NCI-H2081 (cell line): ENCODE measurements around the gene GOLGA8H.
"Not testable (repeated sequence)": the region's sequence is repeated elsewhere in the genome, so short reads cannot be mapped to it uniquely, and the experiment has no call there.

Experiments
- DNase-seq, 2 experiments: peaks; one replicate each; lab custom pipeline; 2025; lab: John Stamatoyannopoulos, UW

The GOLGA8H gene, protein sequence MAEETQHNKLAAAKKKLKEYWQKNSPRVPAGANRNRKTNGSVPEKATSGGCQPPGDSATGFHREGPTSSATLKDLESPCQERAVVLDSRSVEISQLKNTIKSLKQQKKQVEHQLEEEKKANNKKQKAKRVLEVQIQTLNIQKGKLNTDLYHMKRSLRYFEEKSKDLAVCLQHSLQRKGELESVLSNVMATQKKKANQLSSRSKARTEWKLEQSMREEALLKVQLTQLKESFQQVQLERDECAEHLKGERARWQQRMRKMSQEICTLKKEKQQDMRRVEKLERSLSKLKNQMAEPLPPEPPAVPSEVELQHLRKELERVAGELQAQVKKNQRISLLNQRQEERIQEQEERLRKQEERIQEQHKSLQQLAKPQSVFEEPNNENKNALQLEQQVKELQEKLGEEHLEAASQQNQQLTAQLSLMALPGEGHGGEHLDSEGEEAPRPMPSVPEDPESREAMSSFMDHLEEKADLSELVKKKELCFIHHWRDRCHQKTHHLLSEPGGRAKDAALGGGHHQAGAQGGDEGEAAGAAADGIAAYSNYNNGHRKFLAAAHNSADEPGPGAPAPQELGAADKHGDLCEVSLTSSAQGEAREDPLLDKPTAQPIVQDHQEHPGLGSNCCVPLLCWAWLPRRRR

DNA sequence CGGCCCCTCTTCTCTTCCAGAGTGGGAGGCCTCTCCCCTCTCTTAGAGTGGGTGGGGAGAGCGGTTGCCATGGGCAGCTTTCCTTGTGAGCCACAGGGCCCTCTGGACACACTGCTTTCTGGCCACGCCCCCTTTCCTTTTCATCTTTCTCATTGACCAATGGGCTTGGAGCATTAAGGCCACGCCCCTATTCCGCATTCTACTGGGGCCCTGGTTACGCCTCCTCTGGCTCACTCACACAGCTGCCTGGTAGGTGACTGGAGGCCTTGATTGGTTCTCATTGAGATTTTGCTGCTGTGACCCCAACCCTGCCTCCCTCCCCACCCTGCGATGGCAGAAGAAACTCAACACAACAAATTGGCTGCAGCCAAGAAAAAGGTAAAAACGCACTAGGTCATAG, at the start of gene GOLGA8H:
TSS of gene GOLGA8H (plus strand) at position 233 of the 400 bp plus-strand sequence. CDS start at position 331, 98 bp downstream.
- not testable (repeated sequence) for DNase-seq

DNA sequence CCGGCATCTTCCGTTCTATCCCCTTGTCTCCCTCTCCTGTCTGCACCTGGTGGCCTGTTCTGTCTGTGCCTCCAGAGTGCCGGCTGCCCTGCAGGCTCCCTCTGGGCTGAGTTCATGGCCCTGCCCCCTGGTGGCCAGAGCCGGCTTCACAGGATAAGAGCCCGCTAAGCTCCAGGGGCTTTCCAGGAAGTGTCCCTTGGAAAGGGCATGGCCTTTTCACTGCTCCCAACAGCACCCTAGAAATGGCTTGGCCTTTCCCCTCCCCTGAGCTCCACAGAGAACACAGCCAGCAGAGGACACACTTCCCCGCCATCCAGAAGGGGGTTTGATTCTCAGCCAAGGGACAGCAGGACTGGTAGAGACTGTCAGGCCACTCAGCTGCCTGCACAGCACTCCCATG, 36.9 kb upstream of the GOLGA8H start:
- DNase-seq, result not testable (repeated sequence)

DNA sequence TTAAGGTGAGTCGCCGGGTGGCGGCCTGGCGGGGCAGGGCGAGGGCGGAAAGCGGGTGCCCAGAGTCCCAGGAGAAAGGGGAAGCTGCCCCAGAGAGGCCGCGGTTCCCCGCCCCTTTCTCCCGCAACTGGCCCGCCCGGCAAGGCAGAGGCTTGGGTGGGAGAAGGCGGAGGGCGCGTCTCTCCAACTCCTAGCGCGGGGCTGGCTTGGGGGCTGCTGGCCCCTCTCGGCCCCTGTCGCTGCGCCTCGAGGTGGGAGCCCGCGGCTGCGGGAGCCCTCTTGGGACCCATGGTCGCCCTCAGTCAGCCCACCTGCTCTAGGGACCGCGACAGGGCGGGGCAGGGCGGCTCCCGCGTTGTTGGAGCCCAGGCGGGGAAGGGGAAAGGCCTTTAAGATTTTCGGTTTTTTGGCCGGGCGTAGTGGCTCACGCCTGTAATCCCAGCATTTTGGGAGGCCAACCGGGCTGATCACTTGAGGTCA, 30.8 kb upstream of the GOLGA8H start:
- not testable (repeated sequence) for DNase-seq

DNA sequence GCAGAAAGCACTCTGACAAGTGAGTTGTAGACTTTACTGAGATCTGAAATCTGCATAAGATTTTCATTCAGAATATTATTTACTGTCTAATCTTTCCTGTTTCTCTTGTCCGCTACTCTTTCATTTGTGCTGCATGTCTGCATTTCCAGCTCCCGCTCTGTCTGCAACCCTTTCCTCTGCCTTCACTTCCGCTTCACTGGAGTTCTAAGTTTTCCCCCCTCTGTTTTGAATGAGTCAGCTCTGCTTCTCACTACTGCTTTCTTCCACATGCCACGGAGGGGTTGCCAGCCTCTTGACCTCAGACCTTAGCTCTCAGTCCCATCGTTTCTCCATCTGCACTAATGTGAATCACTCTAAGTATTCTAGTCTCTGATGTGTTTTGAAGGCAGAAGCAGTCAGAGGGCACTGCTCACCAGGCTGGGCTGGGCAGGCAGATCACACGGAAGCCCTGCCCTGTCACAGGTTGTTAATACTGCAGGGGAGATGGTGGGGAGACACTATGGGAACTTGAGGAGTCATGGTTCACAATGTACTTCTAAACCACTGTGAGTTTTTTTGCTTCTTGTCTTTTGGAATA, 24.3 kb upstream of the GOLGA8H start:
- not testable (repeated sequence) for DNase-seq

DNA sequence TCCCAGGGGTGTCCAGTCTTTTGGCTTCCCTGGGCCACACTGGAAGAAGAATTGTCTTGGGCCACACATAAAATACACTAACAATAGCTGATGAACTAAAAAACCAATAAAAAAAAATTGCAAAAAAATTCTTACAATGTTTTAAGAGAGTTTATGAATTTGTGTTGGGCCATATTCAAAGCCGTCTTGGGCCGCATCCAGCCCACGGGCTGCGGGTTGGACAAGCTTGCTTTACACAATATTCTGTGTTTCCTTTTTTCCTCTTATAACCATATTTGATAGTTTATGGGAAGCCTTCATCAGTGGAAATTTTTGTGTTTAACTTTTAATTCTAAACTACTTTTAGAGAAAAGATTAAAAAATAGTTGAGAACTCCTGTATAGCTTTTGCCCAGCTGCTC, 23.1 kb upstream of the GOLGA8H start:
- not testable (repeated sequence) for DNase-seq

DNA sequence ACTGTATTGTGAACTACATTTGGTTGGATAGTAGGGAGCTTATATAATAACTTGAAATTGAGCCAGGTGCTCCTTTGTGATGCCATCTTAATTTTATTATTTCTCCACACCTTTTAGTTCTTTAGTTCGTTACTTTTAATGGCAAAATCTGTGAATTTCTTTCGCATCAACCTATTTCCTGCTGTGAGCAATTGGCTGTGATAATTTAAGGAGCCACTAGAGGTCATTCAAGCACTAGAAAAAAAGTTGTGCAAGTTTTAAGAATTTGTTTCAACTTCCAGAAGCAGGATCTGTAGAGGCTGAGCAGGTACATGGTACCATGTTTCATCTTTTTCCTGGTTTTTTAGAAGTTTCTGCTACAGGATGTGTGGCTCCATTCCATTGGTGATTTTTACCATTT, 4.9 kb upstream of the GOLGA8H start:
- not testable (repeated sequence) for DNase-seq

DNA sequence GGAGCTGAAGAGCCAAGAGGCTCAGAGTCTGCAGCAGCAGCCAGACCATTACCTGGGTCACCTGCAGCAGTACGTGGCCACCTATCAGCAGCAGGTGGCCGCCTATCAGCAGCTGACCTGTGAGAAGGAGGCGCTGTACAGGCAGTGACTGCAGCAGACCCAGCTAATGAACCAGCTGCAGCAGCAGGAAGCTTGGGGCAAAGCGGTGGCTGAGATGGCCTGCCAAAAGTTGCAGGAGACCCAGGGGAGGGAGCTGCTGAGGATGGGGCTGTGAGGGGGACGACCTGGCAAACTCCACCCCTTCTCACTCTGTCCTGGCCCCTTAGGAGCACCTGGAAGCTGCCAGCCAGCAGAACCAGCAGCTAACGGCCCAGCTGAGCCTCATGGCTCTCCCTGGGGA, 8.4 kb downstream of the GOLGA8H start:
- DNase-seq, result not testable (repeated sequence)

DNA sequence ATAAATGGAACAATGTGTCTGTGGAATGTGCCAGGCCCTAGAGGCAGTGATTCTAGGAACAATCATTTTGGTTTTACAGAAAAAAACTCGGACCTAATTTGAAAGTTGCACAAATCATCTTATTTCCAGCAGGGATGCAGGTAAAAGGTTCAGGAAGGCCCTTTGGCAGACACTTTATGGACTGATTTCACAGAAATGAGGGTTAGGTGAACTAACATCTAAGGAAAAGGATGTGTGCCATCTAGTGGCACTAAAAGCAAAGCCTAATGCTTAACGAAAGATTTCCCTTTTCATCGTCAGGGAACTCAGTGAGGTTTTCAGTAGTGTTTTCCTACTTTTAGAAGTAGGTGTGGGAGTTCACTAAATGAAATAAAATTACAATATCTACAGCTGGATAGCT, 17.5 kb downstream of the GOLGA8H start:
- not testable (repeated sequence) for DNase-seq

DNA sequence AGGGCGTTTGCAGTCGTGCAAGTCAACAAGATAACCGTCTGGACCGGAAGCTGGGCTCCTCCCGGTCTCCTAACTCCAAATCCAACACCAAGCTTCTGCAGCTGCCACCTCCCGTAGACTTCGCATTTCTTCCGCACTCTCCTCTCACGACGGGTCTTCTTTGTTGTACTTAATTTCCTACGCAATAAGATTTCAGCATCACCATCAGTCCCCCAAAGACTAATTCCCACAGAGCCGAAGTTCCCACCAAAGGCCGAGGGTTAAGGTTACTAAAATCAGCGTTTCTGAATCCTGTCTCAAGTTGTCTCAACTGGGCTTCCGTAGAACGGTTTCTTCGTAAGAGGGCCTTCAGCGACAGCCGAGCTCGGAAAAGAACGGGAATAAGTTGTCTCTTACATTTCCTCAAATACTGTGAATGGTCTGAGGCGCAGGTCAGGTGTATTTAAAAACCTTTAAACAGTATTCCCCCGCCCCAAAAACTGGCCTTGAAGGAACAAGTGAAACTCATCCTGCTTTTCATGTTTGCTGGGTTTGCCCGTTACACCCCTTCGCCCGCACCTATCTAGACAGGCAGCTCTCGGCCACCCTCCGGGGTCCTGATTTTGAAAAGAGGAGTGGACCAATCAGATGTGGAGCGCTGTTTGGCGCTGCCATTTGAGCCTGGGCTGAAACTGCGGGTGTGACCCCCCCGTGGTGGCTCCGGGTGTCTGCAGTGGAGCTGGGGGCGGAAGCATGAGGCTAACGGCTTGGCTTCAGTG, 21.8 kb downstream of the GOLGA8H start, which contains the start of gene ARHGAP11B:
TSS of gene ARHGAP11B (plus strand) at position 693 of the 758 bp plus-strand sequence.
- DNase-seq, result not testable (repeated sequence)

DNA sequence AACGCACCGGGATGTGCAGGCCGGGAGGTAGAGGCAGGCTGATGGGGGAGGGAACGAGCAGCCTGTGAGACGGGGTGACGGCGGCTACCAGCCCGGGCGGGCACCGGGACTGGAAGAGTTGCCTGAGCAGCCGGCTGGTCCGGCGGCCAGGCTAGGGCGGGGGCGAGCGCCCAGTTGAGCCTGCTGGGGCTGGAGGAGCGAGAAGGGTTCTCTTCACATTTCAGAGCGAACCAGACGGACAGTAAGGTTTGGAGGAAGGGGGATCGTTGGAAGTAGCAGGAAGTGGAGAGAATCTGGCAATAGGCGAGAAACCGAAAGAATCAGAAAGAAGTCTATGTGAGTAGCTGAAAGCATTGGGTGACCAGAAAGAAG, 22.4 kb downstream of the GOLGA8H start:
- not testable (repeated sequence) for DNase-seq

DNA sequence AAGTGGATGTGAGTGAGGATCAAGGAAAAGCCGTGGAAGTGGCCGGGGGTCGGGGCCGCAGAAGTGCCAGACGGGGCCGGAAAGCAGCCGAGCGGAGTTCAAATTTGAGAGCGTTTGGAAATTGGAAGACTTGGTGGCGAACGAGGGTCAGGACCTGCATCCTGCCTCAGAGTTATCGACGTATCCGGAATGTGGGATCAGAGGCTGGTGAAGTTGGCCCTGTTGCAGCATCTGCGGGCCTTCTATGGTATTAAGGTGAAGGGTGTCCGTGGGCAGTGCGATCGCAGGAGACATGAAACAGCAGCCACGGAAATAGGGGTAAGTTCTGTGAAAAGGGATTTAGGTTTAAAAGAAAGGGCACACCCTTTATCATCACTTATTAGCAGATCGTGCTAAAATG, 22.8 kb downstream of the GOLGA8H start:
- not testable (repeated sequence) for DNase-seq

DNA sequence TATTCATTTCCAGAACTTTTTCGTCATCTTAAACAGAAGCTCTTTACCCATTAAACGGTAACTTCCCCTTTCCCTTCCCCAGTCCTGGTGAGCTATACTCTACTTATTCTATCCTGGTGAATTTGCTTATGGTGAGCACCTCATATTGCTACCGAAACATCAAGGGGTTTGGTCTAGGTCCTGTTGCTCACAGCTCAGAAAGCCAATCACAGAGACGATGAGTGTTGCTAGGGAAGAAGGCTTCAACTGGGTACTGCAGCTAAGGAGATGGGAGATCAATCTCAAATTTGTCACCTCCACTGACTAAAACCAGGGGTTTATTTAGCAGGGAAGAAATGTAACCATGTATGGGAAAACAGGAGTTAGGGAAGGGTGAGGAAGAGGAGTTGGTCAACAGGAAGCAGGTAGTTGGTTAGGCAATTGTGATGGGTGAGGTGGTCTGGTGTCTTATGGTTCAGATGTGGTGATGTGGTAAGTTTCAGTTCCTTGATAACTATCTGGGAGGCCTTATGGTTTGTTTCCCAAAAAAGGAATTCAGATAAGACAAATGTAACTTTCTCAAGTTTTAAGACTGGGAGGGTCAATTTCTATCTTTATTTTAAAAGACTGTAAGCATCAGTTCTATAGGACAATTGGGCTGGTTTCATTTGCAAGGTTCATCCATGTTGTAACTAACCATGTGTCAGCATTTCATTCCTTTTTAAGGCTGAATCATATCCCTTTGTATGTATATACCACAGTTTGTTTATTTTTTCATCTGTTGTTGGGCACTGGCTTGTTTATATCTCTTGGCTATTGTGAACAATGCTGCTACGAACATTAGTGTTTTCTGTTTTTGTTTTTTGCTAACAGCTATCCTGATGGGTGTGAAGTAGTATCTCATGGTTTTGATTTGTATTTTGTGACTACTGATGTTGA, 46.4 kb downstream of the GOLGA8H start:
- no peak for DNase-seq

DNA sequence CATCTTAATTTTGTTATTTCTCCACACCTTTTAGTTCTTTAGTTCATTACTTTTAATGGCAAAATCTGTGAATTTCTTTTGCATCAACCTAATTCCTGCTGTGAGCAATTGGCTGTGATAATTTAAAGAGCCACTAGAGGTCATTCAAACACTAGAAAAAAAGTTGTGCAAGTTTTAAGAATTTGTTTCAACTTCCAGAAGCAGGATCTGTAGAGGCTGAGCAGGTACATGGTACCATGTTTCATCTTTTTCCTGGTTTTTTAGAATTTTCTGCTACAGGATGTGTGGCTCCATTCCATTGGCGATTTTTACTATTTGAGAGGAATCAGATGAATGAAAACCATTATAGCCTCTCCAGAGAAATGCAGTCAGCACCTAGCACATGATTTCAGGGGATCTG, 57.3 kb downstream of the GOLGA8H start:
- not testable (repeated sequence) for DNase-seq
